NT2/D1 (cell line): ENCODE results near the gene MED16.

ENCODE experiments used
- DNase-seq: peaks from one replicate; pipeline ENCODE4 v3.0.0-alpha.2; 2011; ENCODE audit warnings: low read depth, low spot score
- H3K27me3 ChIP-seq: 2 replicates; pipeline ENCODE4 v1.6.0; 2011; ENCODE audit warnings: mild to moderate bottlenecking; ENCODE audit not compliant: insufficient read length, insufficient read depth
- H3K36me3 ChIP-seq: 2 replicates; pipeline ENCODE4 v1.6.1; 2011; ENCODE audit warnings: mild to moderate bottlenecking, low read length, mixed read lengths; ENCODE audit not compliant: insufficient read depth, insufficient read length
- H3K4me1 ChIP-seq: 2 replicates; pipeline ENCODE4 v1.5.1; 2011; ENCODE audit not compliant: insufficient read depth, insufficient read length
- H3K4me3 ChIP-seq: 2 replicates; pipeline ENCODE4 v1.5.1; 2011; ENCODE audit warnings: low read depth; ENCODE audit not compliant: insufficient read length
- H3K9ac ChIP-seq: 2 replicates; pipeline ENCODE4 v1.6.0; 2011; ENCODE audit warnings: low read depth; ENCODE audit not compliant: insufficient read length
- H3K9me3 ChIP-seq: 2 replicates; pipeline ENCODE4 v1.5.1; 2011; ENCODE audit warnings: mild to moderate bottlenecking, low read length; ENCODE audit not compliant: insufficient read depth
- SUZ12 ChIP-seq: IDR thresholded peaks from 2 replicates; pipeline ENCODE4 v1.6.1; 2011; ENCODE audit not compliant: insufficient read length, insufficient read depth; ENCODE audit errors: extremely low read depth
- YY1 ChIP-seq: IDR thresholded peaks from 2 replicates; pipeline ENCODE4 v1.6.1; 2011; ENCODE audit not compliant: insufficient read length, insufficient read depth
- ZNF274 ChIP-seq: IDR thresholded peaks from 2 replicates; pipeline ENCODE4 v1.6.1; 2011; ENCODE audit warnings: mild to moderate bottlenecking, low read depth, low read length

Gene MED16

GRCh38 chr19:938233-938923, 45.4 kb upstream of the MED16 start:
- Histone ChIP-seq H3K36me3 (peaks cover 83% of the 10 kb centered on the region), H3K4me1 (peaks cover 3% of the 10 kb centered on the region), H3K27me3 (no peaks in the 10 kb centered on the region), H3K9me3 (no peaks in the 10 kb centered on the region), H3K4me3 (no peak overlapping the region), H3K9ac (no peak overlapping the region)
- TF ChIP-seq ZNF274 (no peak), SUZ12 (no peak), YY1 (no peak)
- no peak for DNase-seq

- DNase-seq, result no peak
- H3K4me3 ChIP-seq, result no peak overlapping the region
- no peaks in the 10 kb centered on the region for H3K27me3 ChIP-seq
- H3K9me3 ChIP-seq, result no peaks in the 10 kb centered on the region
- TF ChIP-seq ZNF274, result no peak
- no peak for TF ChIP-seq YY1
- TF ChIP-seq SUZ12, result no peak
- no peak overlapping the region for H3K9ac ChIP-seq
- H3K36me3 ChIP-seq, result peaks cover 81% of the 10 kb centered on the region
- H3K4me1 ChIP-seq, result peaks cover 7% of the 10 kb centered on the region
Observed at GRCh38 chr19:937259-937694, 44.3 kb upstream of the MED16 start.

DNA sequence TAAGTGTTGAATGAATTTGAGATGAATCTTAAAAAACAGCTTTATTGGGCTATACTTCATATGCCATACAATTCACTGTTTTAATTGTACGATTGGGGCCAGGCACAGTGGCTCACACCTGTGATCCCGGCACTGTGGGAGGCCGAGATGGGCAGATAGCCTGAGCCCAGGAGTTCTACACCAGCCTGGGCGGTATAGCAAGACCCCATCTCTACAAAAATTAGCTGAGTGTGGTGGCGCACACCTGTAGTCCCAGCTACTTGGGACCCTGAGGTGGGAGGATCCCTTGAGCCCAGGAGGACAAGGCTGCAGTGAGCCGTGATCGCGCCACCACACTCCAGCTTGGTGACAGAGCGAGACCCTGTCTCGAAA, 43.2 kb upstream of the MED16 start:
- Histone ChIP-seq H3K9ac (no peak overlapping the region), H3K27me3 (no peaks in the 10 kb centered on the region), H3K4me1 (peaks cover 8% of the 10 kb centered on the region), H3K9me3 (no peaks in the 10 kb centered on the region), H3K4me3 (no peak overlapping the region), H3K36me3 (peaks cover 77% of the 10 kb centered on the region)
- DNase-seq, result no peak
- TF ChIP-seq SUZ12 (no peak), ZNF274 (no peak), YY1 (no peak)

- no peaks in the 10 kb centered on the region for H3K9me3 ChIP-seq
- H3K9ac ChIP-seq, result no peak overlapping the region
- peaks cover 8% of the 10 kb centered on the region for H3K4me1 ChIP-seq
- peaks cover 76% of the 10 kb centered on the region for H3K36me3 ChIP-seq
- H3K27me3 ChIP-seq, result no peaks in the 10 kb centered on the region
- no peak overlapping the region for H3K4me3 ChIP-seq
- DNase-seq, result no peak
- TF ChIP-seq ZNF274 (no peak), SUZ12 (no peak), YY1 (no peak)
Observed at GRCh38 chr19:934865-935479, 42.0 kb upstream of the MED16 start.

DNA sequence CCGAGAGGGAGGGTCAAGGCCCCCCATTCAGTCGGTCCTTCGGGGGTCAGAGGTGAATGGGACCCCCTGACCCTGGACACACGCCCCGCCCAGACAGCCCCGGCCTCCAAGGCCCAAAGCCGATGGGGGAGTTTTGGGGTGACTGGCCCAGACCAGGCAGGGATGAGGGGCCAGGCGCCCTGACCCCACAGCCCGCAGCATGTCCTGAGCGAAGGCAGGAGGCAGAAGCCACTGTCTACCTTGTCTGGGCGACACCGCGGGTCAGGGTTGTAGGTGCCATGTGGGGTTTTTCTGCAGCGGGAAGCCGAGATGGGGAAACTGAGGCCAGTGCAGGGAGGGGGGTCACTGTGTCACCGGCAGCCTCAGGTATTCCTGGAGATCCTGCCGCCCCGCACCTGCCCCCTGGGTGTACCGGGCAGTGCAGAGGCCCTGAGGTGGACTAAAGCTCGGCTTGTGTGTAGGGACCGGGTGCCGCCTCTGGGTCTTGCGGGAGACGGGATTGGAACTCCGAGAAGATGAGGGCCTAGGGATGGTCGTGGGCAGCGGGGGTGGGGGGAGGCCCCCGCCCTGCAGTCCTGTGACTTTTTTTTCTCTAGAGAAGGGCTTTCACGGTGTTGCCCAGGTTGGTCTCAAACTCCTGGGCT, 41.3 kb upstream of the MED16 start:
- H3K4me3 ChIP-seq, result no peak overlapping the region
- H3K9ac ChIP-seq, result no peak overlapping the region
- H3K27me3 ChIP-seq, result no peaks in the 10 kb centered on the region
- TF ChIP-seq YY1 (no peak), SUZ12 (no peak), ZNF274 (no peak)
- no peaks in the 10 kb centered on the region for H3K9me3 ChIP-seq
- peaks cover 8% of the 10 kb centered on the region for H3K4me1 ChIP-seq
- DNase-seq, result no peak
- peaks cover 74% of the 10 kb centered on the region for H3K36me3 ChIP-seq

- H3K9ac ChIP-seq, result peak overlapping the region; percentile 8
- no peak overlapping the region for H3K4me3 ChIP-seq
- peaks cover 76% of the 10 kb centered on the region for H3K36me3 ChIP-seq
Observed at GRCh38 chr19:933553-933882, 40.5 kb upstream of the MED16 start.

More at GRCh38 chr19:933553-933882, 40.5 kb upstream of the MED16 start:
- Histone ChIP-seq H3K27me3 (no peaks in the 10 kb centered on the region), H3K9me3 (no peaks in the 10 kb centered on the region), H3K4me1 (peaks cover 12% of the 10 kb centered on the region)
- no peak for TF ChIP-seq SUZ12
- TF ChIP-seq YY1, result no peak
- no peak for TF ChIP-seq ZNF274
- DNase-seq, result no peak
